NCI-H2227 (cell line): ENCODE results near the gene RBMY1F.
"Not testable (repeated sequence)": the region's sequence is repeated elsewhere in the genome, so short reads cannot be mapped to it uniquely, and the experiment has no call there.

Experiments used
- DNase-seq: peaks from one replicate; lab custom pipeline; 2025; ENCODE audit not compliant: unreplicated experiment; lab: John Stamatoyannopoulos, UW

Gene RBMY1F

DNA sequence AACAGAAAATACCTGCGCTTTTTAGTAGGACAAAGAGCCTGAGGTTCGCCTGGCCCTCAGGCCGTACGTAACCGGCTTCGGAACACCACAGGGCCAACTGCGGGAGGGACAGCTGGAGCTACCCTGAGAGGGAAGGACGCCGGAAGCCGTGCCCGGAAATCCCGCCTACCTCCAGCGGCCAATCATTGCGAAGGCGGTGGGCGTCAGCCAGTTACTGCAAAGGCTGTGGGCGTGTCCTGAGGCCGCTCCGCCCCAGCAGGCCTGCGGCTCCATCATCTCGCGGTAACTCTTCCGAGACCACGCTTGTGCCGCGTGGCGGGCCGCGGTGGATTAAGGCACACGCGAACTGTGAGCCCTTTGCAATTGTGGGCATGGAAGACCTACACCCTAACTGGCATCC, at the start of gene RBMY1F:
Gene RBMY1F (minus strand): TSS at position 101 of the 400 bp plus-strand sequence. CDS start 1,954 bp downstream, outside the sequence.
- not testable (repeated sequence) for DNase-seq

DNA sequence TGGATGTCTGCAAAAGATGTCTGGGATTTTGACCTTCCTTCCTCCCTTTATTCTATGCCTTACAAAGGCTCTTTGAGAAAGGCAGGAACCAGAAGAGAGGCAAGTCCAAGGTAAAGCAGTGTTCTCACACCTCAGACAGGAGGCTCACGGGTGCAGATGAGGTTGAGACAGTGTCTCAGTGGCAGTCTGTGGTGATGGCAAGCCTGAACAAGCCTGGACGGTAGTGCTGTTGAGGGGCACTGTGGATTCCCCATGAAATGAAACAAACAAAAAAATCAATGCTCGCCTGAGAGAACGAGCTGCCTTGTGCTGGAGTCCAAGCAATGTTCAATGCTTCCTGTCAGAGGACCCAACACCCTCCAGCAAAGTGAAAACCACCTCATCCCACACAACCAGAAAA, 31.6 kb downstream of the RBMY1F start:
- not testable (repeated sequence) for DNase-seq

DNA sequence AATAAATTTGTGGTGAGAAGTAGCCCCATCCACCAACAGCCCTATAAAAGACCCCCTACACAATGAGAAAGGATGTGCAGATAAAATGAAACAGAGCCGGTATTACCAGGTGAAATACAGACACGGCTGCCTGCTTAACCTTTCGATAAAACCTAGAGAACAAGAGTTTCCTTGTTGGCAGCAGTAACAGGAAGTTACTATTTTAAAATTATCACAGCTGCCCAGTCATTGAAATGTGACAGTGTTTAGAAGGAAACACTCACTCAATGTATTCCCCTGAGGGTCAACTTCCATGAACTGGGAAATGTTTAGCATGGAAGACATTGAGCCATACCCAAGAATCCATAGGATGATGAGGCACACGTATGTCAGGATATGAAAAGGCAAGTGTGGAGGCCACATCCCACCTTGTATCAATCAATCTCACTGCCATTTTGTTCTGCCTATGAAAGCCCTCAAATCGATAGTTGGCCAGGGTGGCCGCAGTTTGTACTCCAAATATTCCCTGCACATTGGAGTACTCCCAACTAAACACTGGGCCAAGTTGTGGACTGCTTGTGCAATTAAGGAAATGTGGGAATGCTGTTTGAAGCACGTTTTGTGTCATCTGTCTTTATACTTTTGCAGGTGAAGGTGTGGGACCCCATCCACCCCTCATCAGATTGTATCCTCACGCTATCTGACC, 41.6 kb downstream of the RBMY1F start:
- not testable (repeated sequence) for DNase-seq

DNA sequence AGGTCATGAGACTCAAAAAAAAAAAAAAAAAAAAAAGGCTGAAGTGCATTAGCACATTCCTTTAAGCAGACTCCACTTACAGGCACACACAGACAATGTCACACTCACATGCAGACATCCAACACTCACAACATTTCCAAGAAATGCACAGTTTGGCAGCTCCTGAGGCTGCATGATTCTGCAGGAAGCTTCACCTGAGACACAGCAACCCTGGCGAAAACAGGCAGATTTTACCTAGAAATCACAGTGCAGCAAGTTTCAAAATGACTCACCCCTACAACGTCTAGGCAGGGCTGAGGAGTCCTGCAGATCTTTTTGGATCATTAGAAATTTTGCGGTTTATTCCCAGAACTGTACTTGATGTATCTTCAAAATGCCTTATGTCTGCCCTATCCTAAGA, 48.0 kb downstream of the RBMY1F start:
- not testable (repeated sequence) for DNase-seq

DNA sequence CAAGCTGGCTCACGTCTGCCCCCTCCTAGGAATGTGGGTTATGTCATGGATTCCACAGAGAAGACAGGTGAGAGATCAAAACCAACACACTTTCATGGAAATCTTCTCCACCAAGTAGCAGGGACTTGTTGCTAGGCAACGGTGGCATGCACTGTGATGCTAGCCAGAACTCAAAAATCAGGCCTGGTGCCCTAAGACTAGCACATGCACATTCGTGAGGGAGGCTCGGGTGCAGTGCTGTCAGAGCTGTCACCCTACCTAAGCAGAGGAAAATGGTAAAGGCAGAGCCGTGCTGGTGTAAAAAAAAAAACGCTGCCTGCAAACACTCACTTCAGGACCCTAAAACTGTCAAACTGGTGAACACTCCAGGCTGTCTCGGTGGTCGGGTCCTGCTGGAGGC, 52.2 kb downstream of the RBMY1F start:
- DNase-seq = not testable (repeated sequence)
